GM18520 (cell line): ENCODE data around the gene TSPAN33.
"Not testable (repeated sequence)": the region's sequence is repeated elsewhere in the genome, so short reads cannot be mapped to it uniquely, and the experiment has no call there.

Source experiments
- ATAC-seq: cut with Tn5 transposase; IDR thresholded peaks from one replicate; pipeline ENCODE4 v1.9.1; 2021; ENCODE audit not compliant: unreplicated experiment

TSPAN33 gene

GRCh38 chr7:129144095-129144833, at the start of gene TSPAN33:
TSS of gene TSPAN33 (plus strand) at chr7:129144707. CDS start at chr7:129144981, 274 bp downstream.
- ATAC-seq = peak; percentile 55

- ATAC-seq = peak; percentile 67
Observed at GRCh38 chr7:129095258-129095657, 49.2 kb upstream of the TSPAN33 start.

DNA sequence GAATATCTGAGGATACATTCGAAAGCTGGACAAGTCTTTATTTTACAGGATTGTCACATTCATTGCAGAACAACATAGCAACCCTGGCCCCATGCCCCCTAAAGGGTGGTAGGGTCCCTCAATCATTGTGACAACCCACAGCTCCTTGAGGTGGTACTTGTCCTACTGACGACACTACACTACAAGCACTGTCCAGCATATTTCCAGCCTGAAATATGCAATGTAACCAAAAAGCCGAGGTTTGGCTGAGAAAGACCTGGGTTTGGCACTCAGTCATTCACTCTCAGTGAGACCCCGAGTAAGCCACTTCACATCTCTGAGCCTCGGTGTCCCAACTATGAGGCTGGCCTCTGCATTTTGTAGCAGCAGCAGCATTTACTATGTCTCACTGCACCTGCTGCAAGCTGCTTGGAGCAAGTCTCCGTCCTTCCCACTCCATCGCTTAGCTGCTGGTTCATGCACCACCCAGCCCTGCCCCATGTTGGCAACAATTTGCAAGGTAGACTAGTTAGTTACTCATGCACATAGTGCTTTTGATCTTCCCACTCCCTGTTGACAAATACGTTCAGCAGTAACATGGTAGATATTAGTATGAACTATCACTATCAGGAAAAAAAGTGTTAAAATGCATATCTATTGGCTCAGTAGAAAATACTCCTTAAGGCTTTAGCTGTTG, 46.0 kb upstream of the TSPAN33 start:
- no peak for ATAC-seq

GRCh38 chr7:129100827-129101166, 43.7 kb upstream of the TSPAN33 start:
- ATAC-seq = no peak

DNA sequence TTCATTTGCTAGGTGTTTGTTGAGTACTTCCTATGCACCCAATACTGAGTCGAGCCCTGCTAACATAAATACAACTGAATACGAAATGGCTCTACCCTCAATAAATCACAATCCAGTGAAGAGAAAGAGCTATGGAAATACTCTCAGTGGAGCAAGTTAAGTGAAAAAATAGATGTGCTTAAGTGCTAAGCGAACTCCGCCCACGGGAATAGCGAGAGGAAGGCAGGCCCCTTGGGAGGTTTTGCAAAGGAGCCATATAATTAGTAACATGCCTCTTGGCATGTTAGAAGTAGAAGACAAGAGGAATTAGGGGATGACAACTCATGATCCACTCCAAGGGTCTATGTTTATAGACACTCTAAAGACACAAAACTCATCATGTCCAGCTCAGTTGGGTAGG, 42.8 kb upstream of the TSPAN33 start:
- no peak for ATAC-seq

GRCh38 chr7:129103561-129104324, 40.8 kb upstream of the TSPAN33 start:
- no peak for ATAC-seq

DNA sequence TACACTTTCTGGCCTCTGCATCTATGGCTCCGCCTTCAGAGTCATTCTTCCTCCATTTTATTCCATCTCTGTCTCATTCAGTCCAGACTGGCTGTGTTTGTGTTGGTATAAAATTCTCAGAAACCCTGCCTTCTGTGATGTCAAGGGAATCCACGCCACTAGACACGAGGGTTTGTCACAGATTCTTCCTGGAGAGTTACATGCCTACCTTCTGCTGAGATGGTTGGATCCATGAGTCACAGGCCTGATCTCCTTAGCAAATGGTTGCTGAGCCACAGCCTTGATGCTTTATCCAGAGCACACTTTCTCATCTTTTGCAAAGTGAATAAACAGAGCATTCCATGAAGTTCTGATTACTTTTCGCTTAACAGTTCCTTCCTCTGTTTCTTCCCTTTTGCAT, 35.9 kb upstream of the TSPAN33 start:
- no peak for ATAC-seq

GRCh38 chr7:129110258-129110981, 34.1 kb upstream of the TSPAN33 start:
- no peak for ATAC-seq

GRCh38 chr7:129110982-129111376, 33.5 kb upstream of the TSPAN33 start:
- no peak for ATAC-seq

GRCh38 chr7:129115676-129116075, 28.8 kb upstream of the TSPAN33 start:
- ATAC-seq = no peak

GRCh38 chr7:129118182-129118581, 26.3 kb upstream of the TSPAN33 start:
- ATAC-seq = no peak

DNA sequence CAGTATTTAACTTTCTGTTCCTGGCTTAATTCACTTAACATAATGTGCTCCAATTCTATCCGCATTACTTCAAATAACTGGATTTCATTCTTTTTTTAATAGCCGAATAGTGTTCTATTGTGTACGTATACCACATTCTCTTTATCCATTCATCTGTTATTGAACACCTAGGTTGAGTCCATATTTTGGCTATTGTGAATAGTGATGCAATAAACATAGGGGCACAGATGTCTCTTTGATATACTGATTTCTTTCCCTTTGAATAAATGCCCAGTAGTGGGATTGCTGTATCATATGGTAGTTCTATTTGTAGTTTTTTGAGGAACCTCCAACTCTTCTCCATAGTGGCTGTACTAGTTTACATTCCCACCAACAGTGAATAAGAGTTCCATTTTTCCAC, 25.5 kb upstream of the TSPAN33 start:
- ATAC-seq = no peak

DNA sequence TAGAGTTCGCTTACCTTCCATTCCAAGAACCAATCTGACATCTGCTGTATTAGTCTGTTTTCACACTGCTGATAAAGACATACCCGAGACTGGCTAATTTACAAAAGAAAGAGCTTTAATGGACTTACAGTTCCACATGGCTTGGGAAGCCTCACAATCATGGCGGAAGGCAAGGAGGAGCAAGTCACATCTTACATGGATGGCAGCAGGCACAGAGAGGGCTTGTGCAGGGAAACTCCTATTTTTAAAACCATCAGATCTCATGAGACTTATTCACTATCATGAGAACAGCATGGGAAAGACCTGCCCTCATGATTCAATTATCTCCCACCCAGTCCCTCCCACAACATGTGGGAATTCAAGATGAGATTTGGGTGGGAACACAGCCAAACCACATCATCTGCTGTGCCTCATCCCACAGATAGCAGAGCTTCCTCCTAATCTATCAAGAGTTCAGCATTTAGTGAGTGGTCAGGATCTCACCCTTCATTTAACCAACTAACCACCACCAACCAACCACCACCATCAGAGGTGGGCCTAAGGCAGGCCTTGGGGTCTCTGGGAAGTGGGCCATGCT, 22.9 kb upstream of the TSPAN33 start:
- ATAC-seq = not testable (repeated sequence)

- peak; percentile 35 for ATAC-seq
Observed at GRCh38 chr7:129122078-129122750, 22.3 kb upstream of the TSPAN33 start.

DNA sequence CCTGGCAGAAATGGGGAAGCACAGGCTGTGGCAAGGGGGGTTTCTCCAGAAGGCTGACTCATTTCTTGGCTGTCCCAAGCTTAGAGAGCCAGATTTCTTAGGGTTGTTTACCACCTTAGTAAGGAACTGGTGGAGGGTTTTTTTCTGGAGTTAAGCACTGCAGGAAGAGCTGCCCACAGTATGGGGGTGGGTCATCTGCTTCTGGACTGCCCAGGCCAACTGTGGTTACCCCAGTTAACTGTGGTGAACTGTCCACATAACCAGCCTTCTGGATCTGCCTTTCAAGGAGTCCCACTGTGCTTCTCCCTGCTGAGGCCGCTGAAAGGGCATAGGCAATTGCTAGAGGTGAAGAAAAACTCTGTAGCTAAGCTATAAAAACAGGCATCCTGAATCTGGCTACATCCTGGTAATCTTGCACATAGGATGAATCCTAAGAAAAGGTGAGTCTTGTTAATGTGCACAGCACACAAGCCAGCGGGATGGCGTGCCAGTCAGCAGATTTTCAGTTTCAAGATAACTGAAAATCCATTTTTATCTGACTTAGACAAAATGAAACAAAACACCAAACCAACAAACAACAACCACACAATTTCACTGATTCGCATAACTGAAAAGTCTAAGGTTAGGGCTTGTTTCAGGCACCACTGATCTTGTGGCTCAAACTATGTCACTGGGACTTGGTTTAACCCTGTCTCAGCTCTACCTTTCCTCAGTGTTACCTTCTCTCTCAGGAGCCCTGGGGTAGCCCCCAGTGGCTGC, 21.6 kb upstream of the TSPAN33 start:
- ATAC-seq = peak; percentile 67

DNA sequence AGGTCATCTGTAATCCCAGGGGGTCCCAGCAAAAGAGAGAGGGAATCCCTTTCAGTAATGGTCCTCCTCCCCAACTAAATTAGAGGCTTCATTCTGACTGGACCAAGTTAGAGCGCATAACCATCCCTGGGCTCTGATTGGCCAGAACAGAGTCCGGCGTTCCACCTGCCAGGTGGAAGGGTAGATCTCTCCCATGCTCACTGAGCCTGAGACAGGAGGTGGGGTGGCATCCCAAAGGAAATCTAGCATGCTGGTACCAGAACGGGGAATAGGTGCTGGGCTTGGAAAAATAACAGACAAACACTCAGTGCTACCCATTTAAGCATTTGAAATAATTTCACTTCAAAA, 21.0 kb upstream of the TSPAN33 start:
- peak; percentile 15 for ATAC-seq

DNA sequence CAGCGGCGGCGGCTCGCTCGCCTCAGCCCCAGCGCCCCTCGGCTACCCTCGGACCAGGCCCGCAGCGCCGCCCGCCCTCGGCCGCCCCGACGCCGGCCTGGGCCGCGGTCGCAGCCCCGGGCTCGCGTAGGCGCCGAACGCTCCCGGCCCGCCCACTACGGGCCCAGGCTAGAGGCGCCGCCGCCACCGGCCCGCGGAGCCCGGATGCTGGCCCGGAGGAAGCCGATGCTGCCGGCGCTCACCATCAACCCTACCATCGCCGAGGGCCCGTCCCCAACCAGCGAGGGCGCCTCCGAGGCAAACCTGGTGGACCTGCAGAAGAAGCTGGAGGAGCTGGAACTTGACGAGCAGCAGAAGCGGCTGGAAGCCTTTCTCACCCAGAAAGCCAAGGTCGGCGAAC, 18.2 kb upstream of the TSPAN33 start:
- ATAC-seq = no peak

DNA sequence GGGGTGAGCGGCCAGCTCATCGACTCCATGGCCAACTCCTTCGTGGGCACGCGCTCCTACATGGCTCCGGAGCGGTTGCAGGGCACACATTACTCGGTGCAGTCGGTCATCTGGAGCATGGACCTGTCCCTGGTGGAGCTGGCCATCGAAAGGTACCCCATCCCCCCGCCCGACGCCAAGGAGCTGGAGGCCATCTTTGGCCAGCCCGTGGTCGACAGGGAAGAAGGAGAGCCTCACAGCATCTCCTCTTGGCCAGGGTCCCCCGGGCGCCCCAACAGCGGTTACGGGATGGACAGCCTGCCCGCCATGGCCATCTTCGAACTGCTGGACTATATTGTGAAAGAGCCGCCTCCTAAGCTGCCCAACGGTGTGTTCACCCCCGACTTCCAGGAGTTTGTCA, 17.4 kb upstream of the TSPAN33 start:
- no peak for ATAC-seq

GRCh38 chr7:129127601-129128000, 16.9 kb upstream of the TSPAN33 start:
- no peak for ATAC-seq
